ENCODE results near the gene ENTPD5. TPM values are rescaled to one million over a fixed set of nuclear protein-coding genes. Genes with fewer than 3 reads are reported as not detected.

The ENTPD5 gene
- total and polyA plus RNA-seq, 4 experiments from 2014 or later: 2.8 to 16.2 (median 9.7) TPM

- ChIA-PET CTCF (ENCODE audit: partially characterized antibody) (no interaction called here), POLR2A (ENCODE audit: partially characterized antibody) (interaction anchor here (0.6 kb wide), 1 partner anchor 12 kb away, joined by 6 read pairs; no protein-coding TSS in a partner anchor)
- peaks cover 5% of the 10 kb centered on the region for H3K4me1 ChIP-seq (ENCODE audit: insufficient read depth, low read length)
- Mint-ChIP-seq H3K27ac (no peak overlapping the region), H3K36me3 (peaks cover 12 to 26% of the 10 kb centered on the region in 2 donors), H3K4me3 (no peak overlapping the region), H3K9me3 (no peaks in the 10 kb centered on the region), H3K27me3 (no peaks in the 10 kb centered on the region), H3K4me1 (peaks cover under 1 to 10% (median 5%) of the 10 kb centered on the region in 4 donors)
- DNase-seq: no peak
- H3K27ac ChIP-seq (ENCODE audit: low read depth, low read length): no peak overlapping the region
- H3K36me3 ChIP-seq (ENCODE audit: insufficient read depth, low read length): peaks cover 4% of the 10 kb centered on the region
- intact Hi-C loops (cut with micrococcal nuclease): no loop called here
- no peaks in the 10 kb centered on the region for H3K27me3 ChIP-seq (ENCODE audit: insufficient read depth, low read length)
- no peaks in the 10 kb centered on the region for H3K9me3 ChIP-seq (ENCODE audit: control insufficient read depth in 1 of 2, low read length in 2 of 2)
- H3K4me3 ChIP-seq (ENCODE audit: low read length in 2 of 2): no peak overlapping the region
These were observed 74.5 kb downstream of the ENTPD5 start for GRCh38 chr14:73944432-73945158.

- H3K27me3 Mint-ChIP-seq: no peaks in the 10 kb centered on the region
These were observed 76.0 kb downstream of the ENTPD5 start for GRCh38 chr14:73943083-73943482.

GRCh38 chr14:73942180-73942579 lies 76.9 kb downstream of the ENTPD5 start:
- Mint-ChIP-seq H3K4me1 (peaks cover 0 to 4% (median 2%) of the 10 kb centered on the region in 4 donors), H3K27ac (peak overlapping the region in 4 of 7 donors; percentile 35 to 57 (median 42)), H3K4me3 (no peak overlapping the region), H3K36me3 (peaks cover 12 to 28% of the 10 kb centered on the region in 2 donors), H3K27me3 (no peaks in the 10 kb centered on the region), H3K9me3 (no peaks in the 10 kb centered on the region)
- H3K9me3 ChIP-seq (ENCODE audit: control insufficient read depth in 1 of 2, low read length in 2 of 2): no peaks in the 10 kb centered on the region
- no peaks in the 10 kb centered on the region for H3K27me3 ChIP-seq (ENCODE audit: insufficient read depth, low read length)
- peaks cover 4% of the 10 kb centered on the region for H3K36me3 ChIP-seq (ENCODE audit: insufficient read depth, low read length)
- intact Hi-C loops (cut with micrococcal nuclease): no loop called here
- no peak for DNase-seq
- no peaks in the 10 kb centered on the region for H3K4me1 ChIP-seq (ENCODE audit: insufficient read depth, low read length)
- POLR2A ChIA-PET (ENCODE audit: partially characterized antibody): no interaction called here
- H3K4me3 ChIP-seq (ENCODE audit: low read length in 2 of 2): no peak overlapping the region
- no peak overlapping the region for H3K27ac ChIP-seq (ENCODE audit: low read depth, low read length)
- CTCF ChIA-PET (ENCODE audit: partially characterized antibody): no interaction called here

More at GRCh38 chr14:73943083-73943482, 76.0 kb downstream of the ENTPD5 start:
- intact Hi-C loops (cut with micrococcal nuclease): no loop called here
- POLR2A ChIA-PET (ENCODE audit: partially characterized antibody): no interaction called here
- Mint-ChIP-seq H3K9me3 (no peaks in the 10 kb centered on the region), H3K4me3 (no peak overlapping the region), H3K4me1 (peaks cover 0 to 5% (median 4%) of the 10 kb centered on the region in 4 donors), H3K36me3 (peaks cover 12 to 27% of the 10 kb centered on the region in 2 donors), H3K27ac (peak overlapping the region in 4 of 7 donors; percentile 13 to 88 (median 18))
- peaks cover 4% of the 10 kb centered on the region for H3K36me3 ChIP-seq (ENCODE audit: insufficient read depth, low read length)
- no peak overlapping the region for H3K27ac ChIP-seq (ENCODE audit: low read depth, low read length)
- no peaks in the 10 kb centered on the region for H3K27me3 ChIP-seq (ENCODE audit: insufficient read depth, low read length)
- DNase-seq: no peak
- no peaks in the 10 kb centered on the region for H3K4me1 ChIP-seq (ENCODE audit: insufficient read depth, low read length)
- no peaks in the 10 kb centered on the region for H3K9me3 ChIP-seq (ENCODE audit: control insufficient read depth in 1 of 2, low read length in 2 of 2)
- no peak overlapping the region for H3K4me3 ChIP-seq (ENCODE audit: low read length in 2 of 2)
- CTCF ChIA-PET (ENCODE audit: partially characterized antibody): no interaction called here

GRCh38 chr14:73937012-73937411 lies 82.1 kb downstream of the ENTPD5 start:
- Histone ChIP-seq H3K9me3 (ENCODE audit: control insufficient read depth in 1 of 2, low read length in 2 of 2) (no peaks in the 10 kb centered on the region), H3K4me3 (ENCODE audit: low read length in 2 of 2) (no peak overlapping the region), H3K27me3 (ENCODE audit: insufficient read depth, low read length) (no peaks in the 10 kb centered on the region), H3K36me3 (ENCODE audit: insufficient read depth, low read length) (peaks cover 16% of the 10 kb centered on the region), H3K4me1 (ENCODE audit: insufficient read depth, low read length) (no peaks in the 10 kb centered on the region), H3K27ac (ENCODE audit: low read depth, low read length) (no peak overlapping the region)
- no peak overlapping the region for H3K4me3 Mint-ChIP-seq
- peaks cover 7 to 39% of the 10 kb centered on the region in 2 donors for H3K36me3 Mint-ChIP-seq
- peak overlapping the region in 3 of 7 donors; percentile 4 to 79 (median 59) for H3K27ac Mint-ChIP-seq
- intact Hi-C loops (cut with micrococcal nuclease): no loop called here
- ChIA-PET CTCF (ENCODE audit: partially characterized antibody) (no interaction called here), POLR2A (ENCODE audit: partially characterized antibody) (no interaction called here)
- peaks cover 0 to 2% (median 0%) of the 10 kb centered on the region in 4 donors for H3K4me1 Mint-ChIP-seq
- H3K9me3 Mint-ChIP-seq: no peaks in the 10 kb centered on the region
- no peaks in the 10 kb centered on the region for H3K27me3 Mint-ChIP-seq
- no peak for DNase-seq

GRCh38 chr14:73936548-73936947 lies 82.5 kb downstream of the ENTPD5 start:
- Mint-ChIP-seq H3K4me1 (peaks cover 0 to 2% (median 0%) of the 10 kb centered on the region in 4 donors), H3K27me3 (no peaks in the 10 kb centered on the region), H3K27ac (peak overlapping the region in 3 of 7 donors; percentile 4 to 79 (median 4)), H3K36me3 (peaks cover 12 to 42% of the 10 kb centered on the region in 2 donors), H3K9me3 (no peaks in the 10 kb centered on the region), H3K4me3 (no peak overlapping the region)
- no peaks in the 10 kb centered on the region for H3K4me1 ChIP-seq (ENCODE audit: insufficient read depth, low read length)
- no peak overlapping the region for H3K4me3 ChIP-seq (ENCODE audit: low read length in 2 of 2)
- no peak for DNase-seq
- no peaks in the 10 kb centered on the region for H3K27me3 ChIP-seq (ENCODE audit: insufficient read depth, low read length)
- ChIA-PET CTCF (ENCODE audit: partially characterized antibody) (no interaction called here), POLR2A (ENCODE audit: partially characterized antibody) (no interaction called here)
- H3K9me3 ChIP-seq (ENCODE audit: control insufficient read depth in 1 of 2, low read length in 2 of 2): no peaks in the 10 kb centered on the region
- intact Hi-C loops (cut with micrococcal nuclease): no loop called here
- no peak overlapping the region for H3K27ac ChIP-seq (ENCODE audit: low read depth, low read length)
- peaks cover 21% of the 10 kb centered on the region for H3K36me3 ChIP-seq (ENCODE audit: insufficient read depth, low read length)

GRCh38 chr14:73935666-73936065 lies 83.4 kb downstream of the ENTPD5 start:
- Mint-ChIP-seq H3K4me1 (peaks cover 0 to 2% (median 0%) of the 10 kb centered on the region in 4 donors), H3K36me3 (peaks cover 19 to 51% of the 10 kb centered on the region in 2 donors), H3K9me3 (no peaks in the 10 kb centered on the region), H3K27me3 (no peaks in the 10 kb centered on the region), H3K4me3 (no peak overlapping the region), H3K27ac (peak overlapping the region in 4 of 7 donors; percentile 30 to 62 (median 48))
- Histone ChIP-seq H3K9me3 (ENCODE audit: control insufficient read depth in 1 of 2, low read length in 2 of 2) (no peaks in the 10 kb centered on the region), H3K36me3 (ENCODE audit: insufficient read depth, low read length) (peaks cover 29% of the 10 kb centered on the region), H3K4me1 (ENCODE audit: insufficient read depth, low read length) (no peaks in the 10 kb centered on the region), H3K27ac (ENCODE audit: low read depth, low read length) (no peak overlapping the region), H3K27me3 (ENCODE audit: insufficient read depth, low read length) (no peaks in the 10 kb centered on the region), H3K4me3 (ENCODE audit: low read length in 2 of 2) (no peak overlapping the region)
- CTCF ChIA-PET (ENCODE audit: partially characterized antibody): interaction anchor here (1.1 kb wide), 1 partner anchor 11 kb away, joined by 3 read pairs; no protein-coding TSS in a partner anchor
- DNase-seq: peak in 1 of 5 donors; percentile 6
- intact Hi-C loops (cut with micrococcal nuclease): no loop called here
- POLR2A ChIA-PET (ENCODE audit: partially characterized antibody): no interaction called here

- peaks cover 83% of the 10 kb centered on the region for H3K36me3 ChIP-seq (ENCODE audit: insufficient read depth, low read length)
- no peaks in the 10 kb centered on the region for H3K9me3 ChIP-seq (ENCODE audit: control insufficient read depth in 1 of 2, low read length in 2 of 2)
- POLR2A ChIA-PET (ENCODE audit: partially characterized antibody): no interaction called here
- Mint-ChIP-seq H3K27ac (peak overlapping the region in 3 of 7 donors; percentile 40 to 49 (median 41)), H3K9me3 (peaks cover 0 to 2% (median 0%) of the 10 kb centered on the region in 8 donors), H3K36me3 (peaks cover 67 to 84% of the 10 kb centered on the region in 2 donors), H3K27me3 (no peaks in the 10 kb centered on the region), H3K4me1 (peaks cover 0 to 5% (median 0%) of the 10 kb centered on the region in 4 donors), H3K4me3 (no peak overlapping the region)
- H3K27me3 ChIP-seq (ENCODE audit: insufficient read depth, low read length): no peaks in the 10 kb centered on the region
- H3K4me3 ChIP-seq (ENCODE audit: low read length in 2 of 2): no peak overlapping the region
- no peak overlapping the region for H3K27ac ChIP-seq (ENCODE audit: low read depth, low read length)
- CTCF ChIA-PET (ENCODE audit: partially characterized antibody): interaction anchor here (1.2 kb wide), 1 partner anchor 10 kb away, joined by 3 read pairs; no protein-coding TSS in a partner anchor
- H3K4me1 ChIP-seq (ENCODE audit: insufficient read depth, low read length): no peaks in the 10 kb centered on the region
- intact Hi-C loops (cut with micrococcal nuclease): no loop called here
- no peak for DNase-seq
These were observed 94.8 kb downstream of the ENTPD5 start for GRCh38 chr14:73924337-73924736.

Measured in CD4-positive, alpha-beta memory T cell (primary cell).